ENCODE measurements around the gene TDRD3.
"Not testable (repeated sequence)": the region's sequence is repeated elsewhere in the genome, so short reads cannot be mapped to it uniquely, and the experiment has no call there.

TDRD3 gene

DNA sequence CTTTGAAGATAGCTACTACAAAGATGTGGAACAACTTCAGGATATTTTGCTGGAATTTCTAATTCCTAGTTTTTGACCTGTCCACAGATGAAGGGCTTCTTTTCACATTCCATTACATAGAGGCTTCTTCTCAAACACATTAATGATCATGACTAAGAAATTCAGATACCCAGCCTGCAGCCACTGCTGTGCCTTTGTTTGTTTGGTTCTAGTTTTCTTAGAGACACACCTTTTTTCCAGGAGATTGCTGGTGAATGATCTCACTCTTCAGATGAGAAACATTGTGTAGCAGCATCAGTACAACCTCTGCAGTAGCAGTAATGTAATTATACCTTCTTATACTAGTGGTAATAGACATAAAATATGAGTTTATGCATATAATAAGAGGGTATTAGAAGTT lies 5.0 kb downstream of the TDRD3 start:
- Mint-ChIP-seq H3K4me1 (peaks cover 33% of the 10 kb centered on the region), H3K27ac (no peak overlapping the region), H3K9me3 (peaks cover 2% of the 10 kb centered on the region), H3K4me3 (no peak overlapping the region), H3K36me3 (ENCODE audit: low read depth) (peaks cover 12% of the 10 kb centered on the region), H3K27me3 (ENCODE audit: low read depth) (no peaks in the 10 kb centered on the region)
- TF ChIP-seq, protein P1, sequence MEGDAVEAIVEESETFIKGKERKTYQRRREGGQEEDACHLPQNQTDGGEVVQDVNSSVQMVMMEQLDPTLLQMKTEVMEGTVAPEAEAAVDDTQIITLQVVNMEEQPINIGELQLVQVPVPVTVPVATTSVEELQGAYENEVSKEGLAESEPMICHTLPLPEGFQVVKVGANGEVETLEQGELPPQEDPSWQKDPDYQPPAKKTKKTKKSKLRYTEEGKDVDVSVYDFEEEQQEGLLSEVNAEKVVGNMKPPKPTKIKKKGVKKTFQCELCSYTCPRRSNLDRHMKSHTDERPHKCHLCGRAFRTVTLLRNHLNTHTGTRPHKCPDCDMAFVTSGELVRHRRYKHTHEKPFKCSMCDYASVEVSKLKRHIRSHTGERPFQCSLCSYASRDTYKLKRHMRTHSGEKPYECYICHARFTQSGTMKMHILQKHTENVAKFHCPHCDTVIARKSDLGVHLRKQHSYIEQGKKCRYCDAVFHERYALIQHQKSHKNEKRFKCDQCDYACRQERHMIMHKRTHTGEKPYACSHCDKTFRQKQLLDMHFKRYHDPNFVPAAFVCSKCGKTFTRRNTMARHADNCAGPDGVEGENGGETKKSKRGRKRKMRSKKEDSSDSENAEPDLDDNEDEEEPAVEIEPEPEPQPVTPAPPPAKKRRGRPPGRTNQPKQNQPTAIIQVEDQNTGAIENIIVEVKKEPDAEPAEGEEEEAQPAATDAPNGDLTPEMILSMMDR (IDR thresholded peaks at IDR 0.05; ENCODE audit: unreplicated experiment in 3 of 3): no peak

DNA sequence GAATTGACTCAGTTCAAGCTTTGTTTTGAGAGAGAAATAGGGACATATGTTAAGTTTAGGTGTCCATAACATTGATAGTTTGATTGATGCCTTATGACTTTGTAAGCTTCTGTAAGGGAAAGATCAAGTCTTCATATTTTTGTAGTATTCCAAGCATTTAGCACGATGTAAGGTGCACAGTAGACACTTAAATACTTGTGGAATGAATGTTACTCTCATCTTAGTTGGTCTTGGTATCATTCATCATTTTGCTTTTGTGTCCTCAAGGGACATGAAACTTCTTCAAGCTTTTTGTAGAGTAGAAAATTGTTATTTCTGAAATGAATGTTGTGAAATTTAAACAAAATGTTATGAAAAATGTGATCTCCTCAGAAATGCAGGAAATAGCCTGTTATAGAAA lies 10.1 kb downstream of the TDRD3 start:
- Mint-ChIP-seq H3K9me3 (peaks cover 12% of the 10 kb centered on the region), H3K4me1 (peaks cover 7% of the 10 kb centered on the region), H3K27me3 (ENCODE audit: low read depth) (no peaks in the 10 kb centered on the region), H3K4me3 (no peak overlapping the region), H3K27ac (no peak overlapping the region), H3K36me3 (ENCODE audit: low read depth) (peaks cover 43% of the 10 kb centered on the region)
- TF ChIP-seq, protein P1 (IDR thresholded peaks at IDR 0.05; ENCODE audit: unreplicated experiment in 3 of 3): no peak

DNA sequence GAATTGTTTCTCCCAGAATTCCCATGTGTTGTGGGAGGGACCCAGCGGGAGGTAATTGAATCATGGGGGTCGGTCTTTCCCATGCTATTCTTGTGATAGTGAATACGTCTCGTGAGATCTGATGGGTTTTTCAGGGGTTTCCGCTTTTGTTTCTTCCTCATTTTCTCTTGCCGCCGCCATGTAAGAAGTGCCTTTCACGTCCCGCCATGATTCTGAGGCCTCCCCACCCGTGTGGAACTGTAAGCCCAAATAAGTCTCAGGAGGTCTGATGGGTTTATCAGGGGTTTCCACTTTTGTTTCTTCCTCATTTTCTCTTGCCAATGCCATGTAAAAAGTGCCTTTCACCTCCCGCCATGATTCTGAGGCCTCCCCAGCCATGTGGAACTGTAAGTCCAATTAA lies 10.8 kb downstream of the TDRD3 start:
- not testable (repeated sequence) for H3K27ac Mint-ChIP-seq; H3K4me3 Mint-ChIP-seq; H3K27me3 Mint-ChIP-seq (ENCODE audit: low read depth); H3K4me1 Mint-ChIP-seq
- Mint-ChIP-seq H3K36me3 (ENCODE audit: low read depth) (peaks cover 43% of the 10 kb centered on the region), H3K9me3 (peaks cover 12% of the 10 kb centered on the region)

DNA sequence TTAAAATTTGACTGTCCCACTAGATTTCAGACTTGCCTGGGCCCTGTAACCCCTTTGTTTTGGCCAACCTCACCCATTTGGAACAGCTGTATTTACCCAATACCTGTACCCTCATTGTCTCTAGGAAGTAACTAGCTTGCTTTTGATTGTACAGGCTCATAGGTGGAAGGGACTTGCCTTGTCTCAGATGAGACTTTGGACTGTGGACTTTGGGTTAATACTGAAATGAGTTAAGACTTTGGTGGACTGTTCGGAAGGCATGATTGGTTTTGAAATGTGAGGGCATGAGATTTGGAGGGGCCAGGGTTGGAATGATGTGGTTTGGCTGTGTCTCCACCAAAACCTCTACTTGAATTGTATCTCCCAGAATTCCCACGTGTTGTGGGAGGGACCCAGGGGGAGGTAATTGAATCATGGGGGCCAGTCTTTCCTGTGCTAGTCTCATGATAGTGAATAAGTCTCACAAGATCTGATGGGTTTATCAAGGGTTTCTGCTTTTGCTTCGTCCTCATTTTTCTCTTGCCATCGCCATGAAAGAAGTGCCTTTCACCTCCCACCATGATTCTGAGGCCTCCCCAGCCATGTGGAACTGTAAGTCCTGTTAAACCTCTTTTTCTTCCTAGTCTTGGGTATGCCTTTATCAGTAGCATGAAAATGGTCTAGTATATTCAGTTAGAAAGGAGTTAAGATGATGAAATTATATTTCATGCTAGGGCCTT lies 12.7 kb downstream of the TDRD3 start:
- H3K36me3 Mint-ChIP-seq (ENCODE audit: low read depth): peaks cover 42% of the 10 kb centered on the region

DNA sequence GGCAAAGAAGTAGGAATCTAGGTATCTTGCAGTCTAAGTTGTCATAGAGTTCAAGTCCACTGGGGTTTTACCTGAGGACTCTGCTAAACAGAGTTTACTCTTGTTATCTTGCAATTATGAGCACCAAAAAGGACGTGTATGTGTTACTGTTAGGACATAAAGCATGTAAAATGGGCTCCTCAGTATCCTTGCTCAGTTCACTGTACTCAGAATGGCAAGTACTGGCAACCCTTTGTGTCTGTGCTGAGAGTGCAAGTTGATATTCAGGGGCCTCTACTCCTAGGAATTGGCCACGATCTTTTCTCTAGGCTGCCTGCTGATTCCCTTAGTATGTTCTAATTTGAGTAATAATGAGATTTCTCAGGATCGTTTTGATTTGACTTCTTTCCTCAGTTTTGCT lies 13.3 kb downstream of the TDRD3 start:
- no peaks in the 10 kb centered on the region for H3K27me3 Mint-ChIP-seq (ENCODE audit: low read depth)
- peaks cover 7% of the 10 kb centered on the region for H3K4me1 Mint-ChIP-seq
- peaks cover 12% of the 10 kb centered on the region for H3K9me3 Mint-ChIP-seq
- peaks cover 37% of the 10 kb centered on the region for H3K36me3 Mint-ChIP-seq (ENCODE audit: low read depth)
- no peak overlapping the region for H3K27ac Mint-ChIP-seq
- H3K4me3 Mint-ChIP-seq: no peak overlapping the region
- TF ChIP-seq, protein P1 (IDR thresholded peaks at IDR 0.05; ENCODE audit: unreplicated experiment in 3 of 3): no peak

More for the DNA sequence above, 12.7 kb downstream of the TDRD3 start:
- peaks cover 12% of the 10 kb centered on the region for H3K9me3 Mint-ChIP-seq
- H3K4me3 Mint-ChIP-seq; H3K27me3 Mint-ChIP-seq (ENCODE audit: low read depth); H3K4me1 Mint-ChIP-seq; H3K27ac Mint-ChIP-seq: not testable (repeated sequence)

DNA sequence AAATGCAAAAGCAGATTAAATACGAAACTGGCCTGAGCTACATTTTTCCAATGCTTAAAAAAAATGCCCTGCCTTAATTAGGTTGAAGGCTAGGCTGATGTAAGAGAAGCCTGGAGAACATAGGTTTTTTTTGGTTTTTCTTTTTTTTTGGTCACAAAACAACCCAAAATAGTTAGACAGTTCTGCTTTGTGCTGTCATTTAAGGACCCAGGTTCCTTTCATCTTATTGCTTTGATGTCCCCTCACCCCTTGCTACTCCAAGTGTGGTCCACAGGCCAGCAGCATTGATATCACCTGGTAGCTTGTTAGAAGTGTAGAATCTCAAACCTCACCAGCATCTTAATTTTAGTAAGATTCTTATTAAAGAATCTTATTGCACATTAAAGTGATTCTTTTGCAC lies 14.4 kb downstream of the TDRD3 start:
- no peak overlapping the region for H3K27ac Mint-ChIP-seq
- H3K4me3 Mint-ChIP-seq: no peak overlapping the region
- H3K4me1 Mint-ChIP-seq: no peaks in the 10 kb centered on the region
- peaks cover 34% of the 10 kb centered on the region for H3K36me3 Mint-ChIP-seq (ENCODE audit: low read depth)
- H3K9me3 Mint-ChIP-seq: peaks cover 14% of the 10 kb centered on the region
- H3K27me3 Mint-ChIP-seq (ENCODE audit: low read depth): no peaks in the 10 kb centered on the region
- TF ChIP-seq, protein P1 (IDR thresholded peaks at IDR 0.05; ENCODE audit: unreplicated experiment in 3 of 3): no peak

DNA sequence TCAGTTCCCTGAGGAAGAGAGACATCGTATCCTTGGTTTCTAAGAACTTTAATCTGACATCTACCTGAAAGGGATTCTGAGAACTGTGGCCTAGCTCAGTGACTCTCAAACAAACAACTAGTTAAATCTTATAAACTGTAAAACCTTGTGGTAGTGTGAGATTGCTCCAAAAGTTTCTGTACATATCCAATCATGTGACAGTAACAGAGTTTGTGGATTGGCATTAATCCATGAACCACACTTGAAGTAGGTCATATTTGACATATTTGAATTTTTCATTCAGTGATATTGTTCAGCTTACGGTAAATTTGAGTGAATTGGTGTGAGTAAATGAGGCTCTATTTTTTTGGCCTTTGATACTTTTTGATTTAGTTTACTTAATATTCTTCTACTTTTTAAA lies 15.0 kb downstream of the TDRD3 start:
- no peak overlapping the region for H3K4me3 Mint-ChIP-seq
- peaks cover 32% of the 10 kb centered on the region for H3K36me3 Mint-ChIP-seq (ENCODE audit: low read depth)
- H3K4me1 Mint-ChIP-seq: no peaks in the 10 kb centered on the region
- peaks cover 12% of the 10 kb centered on the region for H3K9me3 Mint-ChIP-seq
- H3K27ac Mint-ChIP-seq: no peak overlapping the region
- TF ChIP-seq, protein P1 (IDR thresholded peaks at IDR 0.05; ENCODE audit: unreplicated experiment in 3 of 3): no peak
- H3K27me3 Mint-ChIP-seq (ENCODE audit: low read depth): no peaks in the 10 kb centered on the region
